ENCODE results near the gene CCDC150.
"Not testable (repeated sequence)": the region's sequence is repeated elsewhere in the genome, so short reads cannot be mapped to it uniquely, and the experiment has no call there.

The CCDC150 gene

GRCh38 chr2:196729418-196729817, 89.9 kb downstream of the CCDC150 start:
- no peak for TF ChIP-seq CTCF (IDR thresholded peaks at IDR 0.05; ENCODE audit: low read depth, low read length)
- no peak for DNase-seq (ENCODE audit: extremely low read depth, low read depth)

GRCh38 chr2:196736646-196737045, 97.1 kb downstream of the CCDC150 start:
- not testable (repeated sequence) for DNase-seq (ENCODE audit: extremely low read depth, low read depth)

- DNase-seq (ENCODE audit: extremely low read depth, low read depth), result no peak
- no peak for TF ChIP-seq CTCF (IDR thresholded peaks at IDR 0.05; ENCODE audit: low read depth, low read length)
Observed at GRCh38 chr2:196737046-196737445, 97.5 kb downstream of the CCDC150 start.

- no peak for TF ChIP-seq CTCF (IDR thresholded peaks at IDR 0.05; ENCODE audit: low read depth, low read length)
- DNase-seq (ENCODE audit: extremely low read depth, low read depth), result no peak
Observed at GRCh38 chr2:196739031-196739430, 99.5 kb downstream of the CCDC150 start.

- TF ChIP-seq CTCF (IDR thresholded peaks at IDR 0.05; ENCODE audit: low read depth, low read length), result no peak
- no peak for DNase-seq (ENCODE audit: extremely low read depth, low read depth)
Observed at GRCh38 chr2:196742216-196742615, 102.7 kb downstream of the CCDC150 start.

- no peak for TF ChIP-seq CTCF (IDR thresholded peaks at IDR 0.05; ENCODE audit: low read depth, low read length)
- no peak for DNase-seq (ENCODE audit: extremely low read depth, low read depth)
Observed at GRCh38 chr2:196742685-196743084, 103.2 kb downstream of the CCDC150 start.

GRCh38 chr2:196743165-196743564, 103.7 kb downstream of the CCDC150 start:
- no peak for TF ChIP-seq CTCF (IDR thresholded peaks at IDR 0.05; ENCODE audit: low read depth, low read length)
- no peak for DNase-seq (ENCODE audit: extremely low read depth, low read depth)

GRCh38 chr2:196745711-196746110, 106.2 kb downstream of the CCDC150 start:
- no peak for DNase-seq (ENCODE audit: extremely low read depth, low read depth)
- TF ChIP-seq CTCF (IDR thresholded peaks at IDR 0.05; ENCODE audit: low read depth, low read length), result no peak
